SK-N-SH (cell line): ENCODE data around the gene TNNC1.

Source experiments
- FOXM1 ChIP-seq: IDR thresholded peaks from 2 replicates; pipeline ENCODE4 v1.4.0; 2012; ENCODE audit warnings: low read depth, mild to moderate bottlenecking
- NRF1 ChIP-seq: IDR thresholded peaks from 2 replicates; pipeline ENCODE4 v1.6.1; 2012; ENCODE audit warnings: low read depth, mild to moderate bottlenecking, low read length
- POLR2AphosphoS5 ChIP-seq: IDR thresholded peaks from 2 replicates; pipeline ENCODE4 v1.6.1; 2012; ENCODE audit warnings: low read depth, low read length
- RAD21 ChIP-seq: IDR thresholded peaks from 2 replicates; pipeline ENCODE4 v1.6.1; 2012; ENCODE audit warnings: mild to moderate bottlenecking, low read length
- TF ChIP-seq, protein P1 (sequence below): fragments of 200-600 bp; sonication (generic); IDR thresholded peaks from 2 replicates; pipeline ENCODE4 v1.6.1; 2017; ENCODE audit warnings: antibody characterized with exemption, mild to moderate bottlenecking, moderate library complexity

DNA sequence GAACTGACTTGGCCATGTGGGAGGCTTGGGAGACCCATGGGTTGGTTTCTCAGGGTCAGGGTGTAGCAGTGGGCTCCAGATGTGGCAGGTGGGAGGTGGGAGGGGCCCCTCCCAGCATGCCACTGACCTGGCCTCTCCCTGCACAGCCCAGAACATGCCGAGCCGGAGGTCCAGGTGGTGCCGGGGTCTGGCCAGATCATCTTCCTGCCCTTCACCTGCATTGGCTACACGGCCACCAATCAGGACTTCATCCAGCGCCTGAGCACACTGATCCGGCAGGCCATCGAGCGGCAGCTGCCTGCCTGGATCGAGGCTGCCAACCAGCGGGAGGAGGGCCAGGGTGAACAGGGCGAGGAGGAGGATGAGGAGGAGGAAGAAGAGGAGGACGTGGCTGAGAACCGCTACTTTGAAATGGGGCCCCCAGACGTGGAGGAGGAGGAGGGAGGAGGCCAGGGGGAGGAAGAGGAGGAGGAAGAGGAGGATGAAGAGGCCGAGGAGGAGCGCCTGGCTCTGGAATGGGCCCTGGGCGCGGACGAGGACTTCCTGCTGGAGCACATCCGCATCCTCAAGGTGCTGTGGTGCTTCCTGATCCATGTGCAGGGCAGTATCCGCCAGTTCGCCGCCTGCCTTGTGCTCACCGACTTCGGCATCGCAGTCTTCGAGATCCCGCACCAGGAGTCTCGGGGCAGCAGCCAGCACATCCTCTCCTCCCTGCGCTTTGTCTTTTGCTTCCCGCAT, 33.4 kb upstream of the TNNC1 start:
- TF ChIP-seq, protein P1, sequence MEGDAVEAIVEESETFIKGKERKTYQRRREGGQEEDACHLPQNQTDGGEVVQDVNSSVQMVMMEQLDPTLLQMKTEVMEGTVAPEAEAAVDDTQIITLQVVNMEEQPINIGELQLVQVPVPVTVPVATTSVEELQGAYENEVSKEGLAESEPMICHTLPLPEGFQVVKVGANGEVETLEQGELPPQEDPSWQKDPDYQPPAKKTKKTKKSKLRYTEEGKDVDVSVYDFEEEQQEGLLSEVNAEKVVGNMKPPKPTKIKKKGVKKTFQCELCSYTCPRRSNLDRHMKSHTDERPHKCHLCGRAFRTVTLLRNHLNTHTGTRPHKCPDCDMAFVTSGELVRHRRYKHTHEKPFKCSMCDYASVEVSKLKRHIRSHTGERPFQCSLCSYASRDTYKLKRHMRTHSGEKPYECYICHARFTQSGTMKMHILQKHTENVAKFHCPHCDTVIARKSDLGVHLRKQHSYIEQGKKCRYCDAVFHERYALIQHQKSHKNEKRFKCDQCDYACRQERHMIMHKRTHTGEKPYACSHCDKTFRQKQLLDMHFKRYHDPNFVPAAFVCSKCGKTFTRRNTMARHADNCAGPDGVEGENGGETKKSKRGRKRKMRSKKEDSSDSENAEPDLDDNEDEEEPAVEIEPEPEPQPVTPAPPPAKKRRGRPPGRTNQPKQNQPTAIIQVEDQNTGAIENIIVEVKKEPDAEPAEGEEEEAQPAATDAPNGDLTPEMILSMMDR, result no peak
- TF ChIP-seq RAD21 (no peak), FOXM1 (no peak), NRF1 (no peak), POLR2AphosphoS5 (no peak)
